OCI-LY7 (cell line): Measurements from ENCODE around the gene MAP3K6.

Experiments
- EZH2phosphoT487 ChIP-seq: fragments of 200-600 bp; sonication (generic); IDR thresholded peaks from 2 replicates; pipeline ENCODE4 v1.6.1; 2018; ENCODE audit warnings: low read depth, borderline replicate concordance, mild to moderate bottlenecking, mixed run types, antibody characterized with exemption, low read length, moderate library complexity, mixed read lengths
- TF ChIP-seq, protein P1 (sequence below): fragments of 200-600 bp; sonication (generic); conservative IDR thresholded peaks from 2 replicates; pipeline ENCODE4 v1.5.1; 2014; ENCODE audit warnings: mild to moderate bottlenecking, antibody characterized with exemption, low read length, moderate library complexity, mixed read lengths

DNA sequence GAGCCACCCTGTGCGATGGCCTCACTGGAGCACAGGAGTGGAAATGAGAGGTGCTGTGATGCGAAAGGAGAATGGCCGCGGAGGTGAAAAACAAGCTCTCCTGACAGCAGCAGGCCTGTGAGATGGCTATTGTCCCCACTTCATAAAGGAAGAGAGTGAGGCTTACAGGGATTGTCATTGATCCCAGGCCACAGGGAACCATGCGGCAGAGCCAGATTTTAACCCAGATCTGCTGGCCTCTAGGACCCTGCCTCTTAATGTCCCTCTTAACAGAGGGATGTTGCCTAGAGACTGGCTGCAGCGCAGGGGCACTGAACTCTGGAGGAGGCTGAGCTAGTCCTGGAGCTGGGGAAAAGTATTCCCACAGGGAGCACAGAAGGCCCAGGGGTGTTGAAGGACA, 28.0 kb downstream of the MAP3K6 start:
- TF ChIP-seq, protein P1, sequence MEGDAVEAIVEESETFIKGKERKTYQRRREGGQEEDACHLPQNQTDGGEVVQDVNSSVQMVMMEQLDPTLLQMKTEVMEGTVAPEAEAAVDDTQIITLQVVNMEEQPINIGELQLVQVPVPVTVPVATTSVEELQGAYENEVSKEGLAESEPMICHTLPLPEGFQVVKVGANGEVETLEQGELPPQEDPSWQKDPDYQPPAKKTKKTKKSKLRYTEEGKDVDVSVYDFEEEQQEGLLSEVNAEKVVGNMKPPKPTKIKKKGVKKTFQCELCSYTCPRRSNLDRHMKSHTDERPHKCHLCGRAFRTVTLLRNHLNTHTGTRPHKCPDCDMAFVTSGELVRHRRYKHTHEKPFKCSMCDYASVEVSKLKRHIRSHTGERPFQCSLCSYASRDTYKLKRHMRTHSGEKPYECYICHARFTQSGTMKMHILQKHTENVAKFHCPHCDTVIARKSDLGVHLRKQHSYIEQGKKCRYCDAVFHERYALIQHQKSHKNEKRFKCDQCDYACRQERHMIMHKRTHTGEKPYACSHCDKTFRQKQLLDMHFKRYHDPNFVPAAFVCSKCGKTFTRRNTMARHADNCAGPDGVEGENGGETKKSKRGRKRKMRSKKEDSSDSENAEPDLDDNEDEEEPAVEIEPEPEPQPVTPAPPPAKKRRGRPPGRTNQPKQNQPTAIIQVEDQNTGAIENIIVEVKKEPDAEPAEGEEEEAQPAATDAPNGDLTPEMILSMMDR, result no peak
- no peak for TF ChIP-seq EZH2phosphoT487
